Caco-2 (cell line): ENCODE data around the gene TP53RK. TPM values are rescaled to one million over a fixed set of nuclear protein-coding genes. Genes with fewer than 3 reads are reported as not detected.

ENCODE experiments used
- Bru-seq: library from RNA; stranded (reverse); fragments of 400-500 nt; gene quantifications from one replicate; lab custom pipeline; 2021; lab: Mats Ljungman, UMichigan
- BruChase-seq, 2 experiments: library from RNA; stranded (reverse); fragments of 400-500 nt; gene quantifications; one replicate each; lab custom pipeline; 2021; lab: Mats Ljungman, UMichigan
- BruUV-seq: library from RNA; stranded (reverse); fragments of 400-500 nt; replicated peaks from 2 replicates; lab custom pipeline; 2021; lab: Mats Ljungman, UMichigan
- CTCF ChIA-PET: fragments of 300-600 bp; sonication (Branson Sonifier 250); formaldehyde crosslinking; loops from one replicate; lab custom pipeline; 2022; ENCODE audit warnings: antibody characterized with exemption; lab: Charles Lee
- POLR2A ChIA-PET: fragments of 300-600 bp; sonication (Branson Sonifier 250); formaldehyde crosslinking; loops from one replicate; lab custom pipeline; 2022; ENCODE audit warnings: antibody characterized with exemption; lab: Charles Lee
- DNase-seq, 2 experiments: peaks; one replicate each; pipeline versions ENCODE4 v3.0.0 to v3.0.0-alpha.2; 2020 to 2022
- H3K27me3 ChIP-seq: replicated peaks from 2 replicates; pipeline ENCODE4 v1.6.0; 2011; ENCODE audit warnings: low read length; ENCODE audit not compliant: control insufficient read depth, insufficient read depth
- H3K36me3 ChIP-seq: 2 replicates; pipeline ENCODE4 v1.5.1; 2011; ENCODE audit warnings: low read length; ENCODE audit not compliant: control insufficient read depth, insufficient read depth
- H3K4me1 ChIP-seq: fragments of 250-450 bp; sonication (Bioruptor Pico); 2 replicates; pipeline ENCODE4 v1.5.1; 2020; ENCODE audit warnings: mild to moderate bottlenecking
- H3K4me3 ChIP-seq: 2 replicates; pipeline ENCODE4 v1.5.1; 2011; ENCODE audit warnings: low read depth, mild to moderate bottlenecking, control low read depth, low read length
- H3K9me3 ChIP-seq: fragments of 250-450 bp; sonication (Bioruptor Pico); 2 replicates; pipeline ENCODE4 v1.5.1; 2020; ENCODE audit warnings: mild to moderate bottlenecking, moderate library complexity
- H3K27ac Mint-ChIP-seq: one replicate; pipeline ENCODE4 v1.8.0; 2022; ENCODE audit warnings: mixed read lengths; ENCODE audit not compliant: unreplicated experiment
- H3K27me3 Mint-ChIP-seq: one replicate; pipeline ENCODE4 v1.8.0; 2022; ENCODE audit warnings: mixed read lengths; ENCODE audit not compliant: insufficient read depth, unreplicated experiment
- H3K36me3 Mint-ChIP-seq: one replicate; pipeline ENCODE4 v1.8.0; 2022; ENCODE audit warnings: mild to moderate bottlenecking, mixed read lengths; ENCODE audit not compliant: insufficient read depth, unreplicated experiment
- H3K4me1 Mint-ChIP-seq: one replicate; pipeline ENCODE4 v1.8.0; 2022; ENCODE audit warnings: low read depth, mixed read lengths; ENCODE audit not compliant: unreplicated experiment
- H3K4me3 Mint-ChIP-seq: one replicate; pipeline ENCODE4 v1.8.0; 2022; ENCODE audit warnings: mild to moderate bottlenecking, moderate library complexity, mixed read lengths; ENCODE audit not compliant: unreplicated experiment
- H3K9me3 Mint-ChIP-seq: one replicate; pipeline ENCODE4 v1.8.0; 2022; ENCODE audit warnings: mixed read lengths; ENCODE audit not compliant: unreplicated experiment
- intact Hi-C: fragments of 100-400 bp; cut with micrococcal nuclease; formaldehyde crosslinking; loops from one replicate; pipeline ENCODE4 v1.10.0; 2022; ENCODE audit not compliant: unreplicated experiment
- long read RNA-seq: library from polyadenylated mRNA; stranded (forward); transcript quantifications from one replicate; pipeline ENCODE4 v2.0.0, GENCODE V29; 2022
- total RNA-seq: library from RNA; stranded (reverse); gene quantifications from 2 replicates; pipeline ENCODE4 v1.2.3, GENCODE V29; 2022
- TF ChIP-seq, protein P1 (sequence below), 2 experiments: fragments of 200-600 bp in 1 of 2; IDR thresholded peaks; 1 replicate in 1 of 2; 2 replicates in 1 of 2; pipeline versions ENCODE4 v1.5.1 to v1.8.0; 2011 to 2022; ENCODE audit warnings: antibody characterized with exemption in 1 of 2, control low read depth in 1 of 2, inconsistent platforms in 1 of 2, low read depth in 1 of 2, low read length in 1 of 2, mild to moderate bottlenecking in 1 of 2, moderate library complexity in 1 of 2; ENCODE audit not compliant: insufficient read depth in 1 of 2, severe bottlenecking in 1 of 2, unreplicated experiment in 1 of 2

TP53RK gene
- total RNA-seq: 20.3 and 22.7 TPM in 2 replicates
- Bru-seq, nascent RNA: percentile 96 among the genes with signal in this experiment
- percentile 98 among the genes with signal in this experiment for BruChase-seq, experiment 1, labeled RNA remaining after a 2-hour chase
- percentile 81 among the genes with signal in this experiment for BruChase-seq, experiment 2, labeled RNA remaining after a 6-hour chase
- long read RNA-seq, transcript TP53RK-201 (2 exons, 2,012 nt): minor isoform, 5 of 70 reads
- long read RNA-seq, transcript TP53RK-202 (2 exons, 3,515 nt): major isoform, 58 of 70 reads
- long read RNA-seq, partial matches to known transcripts: 0 of 70 reads
- long read RNA-seq, other reads (novel, unspliced or antisense): 7 of 70 reads

DNA sequence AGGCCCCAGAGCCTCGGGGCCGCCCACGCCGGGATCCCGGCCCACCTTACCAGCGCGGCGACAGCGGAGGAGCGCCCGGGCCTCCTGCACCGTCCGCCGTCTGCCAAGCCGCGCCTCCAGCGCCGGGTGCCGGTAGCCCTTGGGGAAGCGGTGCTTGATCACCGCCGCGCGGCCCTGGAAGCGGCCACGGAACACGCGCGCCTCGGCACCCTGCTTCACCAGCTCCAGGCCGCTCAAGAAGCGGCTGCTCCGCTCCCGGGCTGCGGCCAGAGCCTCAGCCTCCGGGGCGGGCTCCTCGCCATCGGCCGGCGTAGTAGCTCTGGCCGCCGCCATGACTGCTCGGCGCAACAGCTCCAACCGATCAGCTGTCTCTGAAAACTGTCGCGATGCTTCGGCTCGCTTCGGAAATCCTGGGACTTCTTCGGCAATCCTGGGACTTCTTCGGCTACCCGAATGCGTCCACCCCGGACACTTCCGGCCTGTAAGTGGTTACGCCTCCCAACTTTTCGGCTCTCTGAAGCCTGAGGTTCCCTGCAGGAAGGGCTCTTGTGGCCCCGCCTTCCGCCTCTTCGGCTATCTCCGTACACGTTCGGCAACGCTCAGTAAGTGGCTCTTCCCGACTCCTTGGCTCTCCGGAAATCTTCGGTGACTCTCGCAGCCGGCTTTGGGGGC lies at the start of gene TP53RK:
TSS of gene TP53RK (minus strand) at position 363 of the 672 bp plus-strand sequence. CDS start at position 333, 30 bp downstream.
- Mint-ChIP-seq H3K36me3 (peaks cover 20% of the 10 kb centered on the region), H3K27me3 (no peaks in the 10 kb centered on the region), H3K27ac (peak within 1 kb of the TSS; percentile 51), H3K4me3 (peak within 1 kb of the TSS; percentile 74), H3K4me1 (peaks cover 11% of the 10 kb centered on the region), H3K9me3 (no peaks in the 10 kb centered on the region)
- H3K36me3 ChIP-seq: peaks cover 2% of the 10 kb centered on the region; the same call in 1 of the 2 replicates
- ChIA-PET POLR2A (interaction anchor here (0.6 to 1.3 kb wide), 3 partner anchors 19 to 358 kb away, joined by 3 to 4 read pairs (median 3); no protein-coding TSS in a partner anchor), CTCF (interaction anchor here (0.5 to 1.6 kb wide), 11 partner anchors 13 to 907 kb away, joined by 3 to 8 read pairs (median 4); no protein-coding TSS in a partner anchor)
- peak within 1 kb of the TSS; percentile 75 for H3K4me3 ChIP-seq
- intact Hi-C loops: loop anchor here (2.0 kb wide), 1 partner anchor 20 kb away; the partner anchor contains the start of gene SLC2A10
- no peaks in the 10 kb centered on the region for H3K9me3 ChIP-seq
- DNase-seq: peak; percentile 100
- TF ChIP-seq, protein P1, sequence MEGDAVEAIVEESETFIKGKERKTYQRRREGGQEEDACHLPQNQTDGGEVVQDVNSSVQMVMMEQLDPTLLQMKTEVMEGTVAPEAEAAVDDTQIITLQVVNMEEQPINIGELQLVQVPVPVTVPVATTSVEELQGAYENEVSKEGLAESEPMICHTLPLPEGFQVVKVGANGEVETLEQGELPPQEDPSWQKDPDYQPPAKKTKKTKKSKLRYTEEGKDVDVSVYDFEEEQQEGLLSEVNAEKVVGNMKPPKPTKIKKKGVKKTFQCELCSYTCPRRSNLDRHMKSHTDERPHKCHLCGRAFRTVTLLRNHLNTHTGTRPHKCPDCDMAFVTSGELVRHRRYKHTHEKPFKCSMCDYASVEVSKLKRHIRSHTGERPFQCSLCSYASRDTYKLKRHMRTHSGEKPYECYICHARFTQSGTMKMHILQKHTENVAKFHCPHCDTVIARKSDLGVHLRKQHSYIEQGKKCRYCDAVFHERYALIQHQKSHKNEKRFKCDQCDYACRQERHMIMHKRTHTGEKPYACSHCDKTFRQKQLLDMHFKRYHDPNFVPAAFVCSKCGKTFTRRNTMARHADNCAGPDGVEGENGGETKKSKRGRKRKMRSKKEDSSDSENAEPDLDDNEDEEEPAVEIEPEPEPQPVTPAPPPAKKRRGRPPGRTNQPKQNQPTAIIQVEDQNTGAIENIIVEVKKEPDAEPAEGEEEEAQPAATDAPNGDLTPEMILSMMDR (IDR thresholded peaks at IDR 0.05; ENCODE audit: insufficient read depth in 1 of 2, low read depth in 1 of 2, low read length in 1 of 2, severe bottlenecking in 1 of 2, unreplicated experiment in 1 of 2): peak; percentile 19 to 43
- H3K27me3 ChIP-seq: no peaks in the 10 kb centered on the region
- BruUV-seq: no TSS peak
- H3K4me1 ChIP-seq: peaks cover 17% of the 10 kb centered on the region

DNA sequence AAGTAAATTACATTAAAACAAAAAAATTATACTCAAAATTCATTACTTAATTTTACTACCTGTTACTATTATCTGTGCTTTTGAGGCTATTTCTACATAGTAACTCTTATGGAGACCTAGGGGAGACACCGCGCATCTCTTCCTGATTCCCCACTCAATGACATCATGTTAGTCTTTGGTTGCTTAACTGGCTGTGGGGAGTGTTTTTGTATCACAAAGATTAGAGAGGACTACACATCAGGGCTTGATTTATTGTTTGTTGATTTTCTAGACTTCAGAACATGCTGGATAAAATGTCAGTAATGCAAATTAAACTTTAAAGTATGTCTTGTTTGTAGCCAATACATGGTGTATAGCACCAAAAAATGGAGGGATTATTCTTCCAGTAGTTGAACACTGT lies 46.2 kb upstream of the TP53RK start:
- no TSS peak for BruUV-seq
- H3K27me3 ChIP-seq: no peaks in the 10 kb centered on the region
- Mint-ChIP-seq H3K9me3 (no peaks in the 10 kb centered on the region), H3K4me3 (no peak overlapping the region), H3K27ac (no peak overlapping the region), H3K27me3 (peaks cover 8% of the 10 kb centered on the region), H3K4me1 (peaks cover 10% of the 10 kb centered on the region), H3K36me3 (peaks cover 5% of the 10 kb centered on the region)
- no peak overlapping the region for H3K4me3 ChIP-seq
- peaks cover 3% of the 10 kb centered on the region for H3K9me3 ChIP-seq
- intact Hi-C loops: no loop called here
- H3K4me1 ChIP-seq: peaks cover 7% of the 10 kb centered on the region; the same call in 1 of the 2 replicates
- TF ChIP-seq, protein P1 (IDR thresholded peaks at IDR 0.05; ENCODE audit: insufficient read depth in 1 of 2, low read depth in 1 of 2, low read length in 1 of 2, severe bottlenecking in 1 of 2, unreplicated experiment in 1 of 2): no peak
- H3K36me3 ChIP-seq: no peaks in the 10 kb centered on the region
- CTCF ChIA-PET: no interaction called here
- POLR2A ChIA-PET: no interaction called here
- no peak for DNase-seq

DNA sequence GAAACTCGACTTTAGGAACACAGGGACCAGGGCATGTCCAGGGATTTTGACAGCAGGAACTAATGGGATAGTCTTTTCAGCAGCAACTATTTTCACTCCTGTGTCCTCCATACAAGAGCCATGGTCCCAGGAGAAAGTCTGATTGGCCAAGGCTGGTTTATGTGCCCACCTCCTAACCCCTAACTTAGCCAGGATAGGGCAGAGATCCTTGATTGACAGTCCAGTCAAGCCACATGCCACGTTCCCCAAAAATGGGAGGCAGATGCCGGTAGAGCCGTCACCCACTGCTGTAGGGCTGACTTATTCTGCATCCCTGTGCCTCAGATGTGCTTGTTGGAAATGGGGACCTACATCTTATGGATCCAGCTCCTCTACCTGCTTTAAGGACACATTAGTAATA lies 42.5 kb upstream of the TP53RK start:
- TF ChIP-seq, protein P1 (IDR thresholded peaks at IDR 0.05; ENCODE audit: insufficient read depth in 1 of 2, low read depth in 1 of 2, low read length in 1 of 2, severe bottlenecking in 1 of 2, unreplicated experiment in 1 of 2): no peak
- Mint-ChIP-seq H3K4me3 (no peak overlapping the region), H3K36me3 (no peaks in the 10 kb centered on the region), H3K27me3 (peaks cover 2% of the 10 kb centered on the region), H3K27ac (no peak overlapping the region), H3K9me3 (no peaks in the 10 kb centered on the region), H3K4me1 (no peaks in the 10 kb centered on the region)
- no peaks in the 10 kb centered on the region for H3K9me3 ChIP-seq
- H3K36me3 ChIP-seq: no peaks in the 10 kb centered on the region
- ChIA-PET POLR2A (no interaction called here), CTCF (no interaction called here)
- no TSS peak for BruUV-seq
- intact Hi-C loops: no loop called here
- no peaks in the 10 kb centered on the region for H3K4me1 ChIP-seq
- H3K27me3 ChIP-seq: no peaks in the 10 kb centered on the region
- no peak overlapping the region for H3K4me3 ChIP-seq
- DNase-seq: no peak
